Sigmoid colon (tissue), 7 donors: ENCODE results near the gene PCED1B. TPM values are rescaled to one million over a fixed set of nuclear protein-coding genes. Genes with fewer than 3 reads are reported as not detected.

Experiments used
- DNase-seq: peaks from one replicate; pipeline ENCODE4 v3.0.0-alpha.2; 2019
- H3K27ac ChIP-seq, 4 donors: fragments of 200-600 bp; sonication (generic); one replicate each; pipeline ENCODE4 v1.5.1; 2016 to 2019; ENCODE audit warnings: mild to moderate bottlenecking in 1 of 4
- H3K27me3 ChIP-seq, 3 donors: fragments of 200-600 bp; sonication (generic); one replicate each; pipeline ENCODE4 v1.5.1; 2019; ENCODE audit warnings: mild to moderate bottlenecking in 1 of 3
- H3K36me3 ChIP-seq, 4 donors: fragments of 200-600 bp; sonication (generic); one replicate each; pipeline ENCODE4 v1.5.1; 2016 to 2019
- H3K4me1 ChIP-seq, 4 donors: fragments of 200-600 bp; sonication (generic); one replicate each; pipeline ENCODE4 v1.5.1; 2017 to 2019
- H3K4me3 ChIP-seq, 4 donors: fragments of 200-600 bp; sonication (generic); one replicate each; pipeline ENCODE4 v1.5.1; 2017 to 2019; ENCODE audit warnings: mild to moderate bottlenecking in 2 of 4, moderate library complexity in 1 of 4
- H3K9me3 ChIP-seq, 4 donors: fragments of 200-600 bp in 3 of 4; sonication (generic) in 3 of 4; one replicate each; pipeline versions ENCODE4 v1.5.1 to v1.6.1; 2013 to 2019
- CTCF ChIP-seq, 4 experiments: fragments of 450-650 bp in 3 of 4; fragments of 200-600 bp in 1 of 4; IDR thresholded peaks; one replicate each; pipeline ENCODE4 v1.5.1; 2016 to 2019; ENCODE audit warnings: antibody characterized with exemption in 4 of 4, mild to moderate bottlenecking in 3 of 4, moderate library complexity in 2 of 4
- EP300 ChIP-seq, 4 donors: sonication (generic); formaldehyde crosslinking; IDR thresholded peaks; one replicate each; pipeline ENCODE4 v1.6.1; 2017; ENCODE audit warnings: antibody characterized with exemption in 4 of 4
- POLR2A ChIP-seq, 2 donors: fragments of 450-650 bp; IDR thresholded peaks; one replicate each; pipeline ENCODE4 v1.6.1; 2016; ENCODE audit warnings: antibody characterized with exemption in 2 of 2, mild to moderate bottlenecking in 2 of 2, moderate library complexity in 2 of 2
- POLR2AphosphoS5 ChIP-seq, 4 donors: sonication (generic); formaldehyde crosslinking; IDR thresholded peaks; one replicate each; pipeline ENCODE4 v1.6.1; 2017; ENCODE audit warnings: antibody characterized with exemption in 4 of 4
- WGBS, 2 donors: extraction: QIAGEN DNeasy Blood & Tissue Kit; methylation state at CpG; one replicate each; pipeline ENCODE4 v1.1.7; 2013; 5-methylcytosine and 5-hydroxymethylcytosine counted together
- intact Hi-C: fragments of 100-400 bp; cut with DNase I; formaldehyde crosslinking; loops from one replicate; pipeline ENCODE4 v1.15.1; 2023
- polyA plus RNA-seq, 3 donors: library from polyadenylated mRNA; stranded (reverse); fragments of 200-250 nt; gene quantifications; one replicate each; pipeline ENCODE4 v1.2.3, GENCODE V29; 2013
- total RNA-seq, 4 donors: library from RNA; depleted of rRNA; stranded (reverse); fragments of >200 nt; gene quantifications; one replicate each; pipeline ENCODE4 v1.1.0, GENCODE V29; 2016
- donor health status: healthy with polysubstance abuse.
- donor health status: Bipolar disorder and iron deficiency.
- donor health status: healthy.

Gene PCED1B
- total and polyA plus RNA-seq, 7 donors = 1.2 to 11.9 (median 5.7) TPM

GRCh38 chr12:47224563-47225133 is 145.2 kb downstream of the PCED1B start:
- Histone ChIP-seq H3K9me3 (no peaks in the 10 kb centered on the region), H3K36me3 (no peaks in the 10 kb centered on the region), H3K4me1 (peaks cover 0 to 22% (median 18%) of the 10 kb centered on the region in 4 donors), H3K27me3 (no peaks in the 10 kb centered on the region), H3K4me3 (no peak overlapping the region), H3K27ac (peak overlapping the region in 1 of 4 donors; percentile 74)
- intact Hi-C loops = loop anchor here (10.0 kb wide), 1 partner anchor 190 kb away; no protein-coding TSS in a partner anchor
- no peak for DNase-seq
- WGBS, 2 donors = 87 to 89% methylated on average over 17 of the region's 17 CpGs
- no peak for TF ChIP-seq EP300 (IDR thresholded peaks at IDR 0.05)
- no peak for TF ChIP-seq POLR2A (IDR thresholded peaks at IDR 0.05)
- no peak for TF ChIP-seq CTCF (IDR thresholded peaks at IDR 0.05)
- no peak for TF ChIP-seq POLR2AphosphoS5 (IDR thresholded peaks at IDR 0.05)

GRCh38 chr12:47225356-47225755 is 145.9 kb downstream of the PCED1B start:
- no peak for DNase-seq
- intact Hi-C loops = loop anchor here (10.0 kb wide), 1 partner anchor 191 kb away; no protein-coding TSS in a partner anchor
- WGBS, 2 donors = 85 to 86% methylated on average over 2 of the region's 2 CpGs
- Histone ChIP-seq H3K9me3 (no peaks in the 10 kb centered on the region), H3K27me3 (no peaks in the 10 kb centered on the region), H3K4me1 (peaks cover 0 to 22% (median 18%) of the 10 kb centered on the region in 4 donors), H3K36me3 (no peaks in the 10 kb centered on the region), H3K27ac (no peak overlapping the region), H3K4me3 (no peak overlapping the region)
- TF ChIP-seq POLR2A (IDR thresholded peaks at IDR 0.05) (no peak), POLR2AphosphoS5 (IDR thresholded peaks at IDR 0.05) (no peak), CTCF (IDR thresholded peaks at IDR 0.05) (no peak), EP300 (IDR thresholded peaks at IDR 0.05) (no peak)

- Histone ChIP-seq H3K4me3 (no peak overlapping the region), H3K27ac (no peak overlapping the region), H3K9me3 (no peaks in the 10 kb centered on the region), H3K36me3 (no peaks in the 10 kb centered on the region), H3K27me3 (no peaks in the 10 kb centered on the region), H3K4me1 (peaks cover 0 to 25% (median 18%) of the 10 kb centered on the region in 4 donors)
- TF ChIP-seq POLR2AphosphoS5 (IDR thresholded peaks at IDR 0.05) (no peak), POLR2A (IDR thresholded peaks at IDR 0.05) (no peak), EP300 (IDR thresholded peaks at IDR 0.05) (no peak), CTCF (IDR thresholded peaks at IDR 0.05) (no peak)
- no peak for DNase-seq
- intact Hi-C loops = loop anchor here (10.0 kb wide), 1 partner anchor 191 kb away; no protein-coding TSS in a partner anchor
- WGBS, 2 donors = 93 to 94% methylated on average over 10 of the region's 10 CpGs
Observed at GRCh38 chr12:47226199-47226598, 146.8 kb downstream of the PCED1B start.

- H3K36me3 ChIP-seq = no peaks in the 10 kb centered on the region
- H3K9me3 ChIP-seq = no peaks in the 10 kb centered on the region
- intact Hi-C loops = loop anchor here (10.0 kb wide), 1 partner anchor 194 kb away; no protein-coding TSS in a partner anchor
- TF ChIP-seq CTCF (IDR thresholded peaks at IDR 0.05) (no peak), POLR2A (IDR thresholded peaks at IDR 0.05) (no peak), EP300 (IDR thresholded peaks at IDR 0.05) (no peak), POLR2AphosphoS5 (IDR thresholded peaks at IDR 0.05) (no peak)
- no peak overlapping the region for H3K4me3 ChIP-seq
- H3K27me3 ChIP-seq = no peaks in the 10 kb centered on the region
- H3K27ac ChIP-seq = no peak overlapping the region
- DNase-seq = no peak
- 87 to 93% methylated on average over 4 of the region's 4 CpGs for WGBS, 2 donors
- H3K4me1 ChIP-seq = peaks cover 0 to 16% (median 13%) of the 10 kb centered on the region in 4 donors
Observed at GRCh38 chr12:47228802-47229201, 149.4 kb downstream of the PCED1B start.
